Fibroblast of lung (primary cell): Measurements from ENCODE around the gene MSI2. TPM values are rescaled to one million over a fixed set of nuclear protein-coding genes. Genes with fewer than 3 reads are reported as not detected.
A peak's percentile ranks its signal among the peaks of the same experiment; 100 is the strongest.

ENCODE experiments used
- DNase-seq, 2 donors: peaks; one replicate each; pipeline versions ENCODE4 v3.0.0 to v3.0.0-alpha.2; 2010; ENCODE audit warnings: low read depth in 2 of 2
- H2AFZ ChIP-seq: 2 replicates; pipeline ENCODE4 v1.5.1; 2012; ENCODE audit warnings: low read length, control low read depth, inconsistent platforms
- H3K27ac ChIP-seq: 2 replicates; pipeline ENCODE4 v1.5.1; 2011; ENCODE audit warnings: low read length, control low read depth; ENCODE audit not compliant: insufficient read depth
- H3K27me3 ChIP-seq: 2 replicates; pipeline ENCODE4 v1.5.1; 2011; ENCODE audit warnings: mild to moderate bottlenecking, low read length; ENCODE audit not compliant: control insufficient read depth, insufficient read depth
- H3K36me3 ChIP-seq: 2 replicates; pipeline ENCODE4 v1.5.1; 2011; ENCODE audit warnings: low read length; ENCODE audit not compliant: control insufficient read depth, insufficient read depth
- H3K4me1 ChIP-seq: 2 replicates; pipeline ENCODE4 v1.5.1; 2011; ENCODE audit warnings: low read length; ENCODE audit not compliant: control insufficient read depth, insufficient read depth; ENCODE audit errors: extremely low read depth
- H3K4me2 ChIP-seq: 2 replicates; pipeline ENCODE4 v1.5.1; 2011; ENCODE audit warnings: low read length, control low read depth; ENCODE audit not compliant: insufficient read depth; ENCODE audit errors: extremely low read depth
- H3K4me3 ChIP-seq, 4 experiments: fragments of 200-600 bp in 1 of 4; sonication (generic) in 1 of 4; replicated peaks in 1 of 4; 2 replicates each; pipeline ENCODE4 v1.5.1; 2011 to 2016; ENCODE audit warnings: low read length in 4 of 4, low read depth in 3 of 4, mild to moderate bottlenecking in 3 of 4, control low read depth in 2 of 4, inconsistent platforms in 1 of 4, mixed read lengths in 1 of 4; ENCODE audit not compliant: insufficient read depth in 1 of 4; ENCODE audit errors: control extremely low read depth in 1 of 4
- H3K79me2 ChIP-seq: 2 replicates; pipeline ENCODE4 v1.5.1; 2012; ENCODE audit warnings: mild to moderate bottlenecking, low read length, inconsistent platforms; ENCODE audit not compliant: control insufficient read depth, insufficient read depth
- H3K9ac ChIP-seq: 2 replicates; pipeline ENCODE4 v1.5.1; 2011; ENCODE audit warnings: mild to moderate bottlenecking, low read length, control low read depth; ENCODE audit not compliant: insufficient read depth
- H3K9me3 ChIP-seq: 2 replicates; pipeline ENCODE4 v1.5.1; 2012; ENCODE audit warnings: low read depth, low read length; ENCODE audit not compliant: control insufficient read depth, insufficient read depth
- H4K20me1 ChIP-seq: 2 replicates; pipeline ENCODE4 v1.5.1; 2011; ENCODE audit warnings: low read length; ENCODE audit not compliant: control insufficient read depth, insufficient read depth; ENCODE audit errors: extremely low read depth
- CTCF ChIP-seq, 2 donors: IDR thresholded peaks in 1 of 2; conservative IDR thresholded peaks in 1 of 2; 1 replicate in 1 of 2; 2 replicates in 1 of 2; pipeline ENCODE4 v1.5.1; 2011 to 2012; ENCODE audit warnings: low read length in 2 of 2, control low read depth in 1 of 2, inconsistent platforms in 1 of 2, low read depth in 1 of 2, mild to moderate bottlenecking in 1 of 2
- EZH2 ChIP-seq: IDR thresholded peaks from 2 replicates; pipeline ENCODE4 v1.5.1; 2012; ENCODE audit warnings: low read length, control low read depth, mild to moderate bottlenecking; ENCODE audit errors: missing control alignments
- polyA plus RNA-seq, 2 donors: library from polyadenylated mRNA; depleted of rRNA in 1 of 2; stranded (reverse) in 1 of 2; unstranded in 1 of 2; fragments of >200 nt; gene quantifications; 2 replicates each; pipeline ENCODE4 v1.2.1, GENCODE V29; 2011 to 2012; ENCODE audit warnings: missing spikeins in 1 of 2
- total RNA-seq: library from RNA; depleted of rRNA; stranded (reverse); fragments of >200 nt; gene quantifications from 2 replicates; pipeline ENCODE4 v1.2.1, GENCODE V29; 2014

The MSI2 gene
- total and polyA plus RNA-seq, 2 donors (not counting 1 experiment from before 2014, with no cell fraction given) = 6.8 to 14.2 TPM

DNA sequence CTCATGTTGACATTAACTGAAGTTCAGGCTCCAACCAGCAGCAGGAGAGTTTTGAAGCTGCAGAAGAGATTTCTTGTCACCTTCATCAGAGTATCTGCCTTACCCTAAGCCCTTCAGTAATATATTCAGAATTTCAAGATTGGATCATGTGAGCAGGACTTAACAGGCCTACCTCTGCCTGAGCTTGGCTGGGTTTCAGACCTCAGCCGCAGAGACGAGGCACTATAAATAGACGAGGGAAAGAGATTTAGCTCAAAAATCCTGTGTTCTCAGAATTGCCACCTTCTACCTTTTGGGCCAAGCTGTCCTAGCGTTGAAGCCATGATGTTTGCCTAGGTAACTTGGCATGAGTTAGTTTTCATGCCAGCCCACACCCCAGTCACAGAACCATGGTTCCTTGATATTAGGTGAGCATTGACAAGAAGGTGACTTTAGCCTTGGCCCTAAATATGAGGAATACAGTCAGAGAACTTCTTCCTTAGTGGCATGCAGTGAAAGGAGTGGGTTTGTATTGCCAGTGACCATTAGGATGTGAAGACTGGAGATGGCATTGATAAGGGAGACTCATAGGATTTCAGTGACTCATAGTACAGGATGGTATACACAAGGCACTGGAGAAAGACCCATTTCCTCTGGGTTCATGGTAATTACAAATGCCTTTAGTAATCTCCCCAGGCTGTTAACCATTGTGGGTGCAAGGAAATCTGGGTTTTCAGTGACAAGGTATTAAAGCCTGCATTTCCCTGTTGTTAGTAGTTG, 224.3 kb downstream of the MSI2 start:
- Histone ChIP-seq H3K79me2 (no peaks in the 10 kb centered on the region), H3K27ac (no peak overlapping the region), H2AFZ (no peak overlapping the region), H4K20me1 (no peaks in the 10 kb centered on the region), H3K9ac (no peak overlapping the region), H3K4me2 (no peak overlapping the region), H3K36me3 (no peaks in the 10 kb centered on the region), H3K27me3 (no peaks in the 10 kb centered on the region), H3K4me1 (no peaks in the 10 kb centered on the region), H3K9me3 (no peaks in the 10 kb centered on the region), H3K4me3 (no peak overlapping the region)
- no peak for TF ChIP-seq CTCF (conservative IDR thresholded peaks at IDR 0.05 in 1 of 2, IDR thresholded peaks at IDR 0.05 in 1 of 2; ENCODE audit: low read depth in 1 of 2, low read length in 2 of 2)
- TF ChIP-seq EZH2 = no peak
- DNase-seq = peak; percentile 22 to 93

DNA sequence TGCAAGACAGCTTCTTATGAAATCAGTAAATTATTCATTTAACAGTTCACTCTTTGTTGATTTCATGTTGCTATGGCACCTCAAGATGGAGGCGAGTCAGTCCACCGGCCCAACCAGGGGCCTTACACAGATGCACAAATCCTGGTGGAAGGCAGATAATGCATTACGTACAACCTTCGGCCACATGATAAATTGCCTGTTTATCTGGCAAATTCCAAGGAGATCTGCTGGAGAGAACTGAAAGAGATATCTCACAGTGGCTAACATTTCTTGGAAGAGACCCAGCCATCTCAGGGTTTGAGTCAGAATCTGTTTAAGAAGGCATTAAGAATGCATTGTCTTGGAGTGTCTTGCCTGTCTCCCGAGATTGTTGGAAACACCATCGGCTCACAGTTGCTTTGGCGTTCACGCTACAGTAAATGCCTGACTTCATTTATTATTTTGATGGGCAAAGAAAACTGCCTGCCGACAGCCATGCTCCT, 225.6 kb downstream of the MSI2 start:
- Histone ChIP-seq H3K27me3 (no peaks in the 10 kb centered on the region), H4K20me1 (no peaks in the 10 kb centered on the region), H3K4me1 (no peaks in the 10 kb centered on the region), H3K4me3 (no peak overlapping the region), H2AFZ (no peak overlapping the region), H3K9ac (no peak overlapping the region), H3K79me2 (no peaks in the 10 kb centered on the region), H3K4me2 (no peak overlapping the region), H3K9me3 (no peaks in the 10 kb centered on the region), H3K27ac (no peak overlapping the region), H3K36me3 (no peaks in the 10 kb centered on the region)
- TF ChIP-seq EZH2 (no peak), CTCF (conservative IDR thresholded peaks at IDR 0.05 in 1 of 2, IDR thresholded peaks at IDR 0.05 in 1 of 2; ENCODE audit: low read depth in 1 of 2, low read length in 2 of 2) (no peak)
- DNase-seq = peak; percentile 88 to 100

GRCh38 chr17:57482657-57483056, 226.3 kb downstream of the MSI2 start:
- H3K9ac ChIP-seq = no peak overlapping the region
- H3K4me1 ChIP-seq = no peaks in the 10 kb centered on the region
- peak in 1 of 2 donors; percentile 90 for DNase-seq
- H3K27ac ChIP-seq = no peak overlapping the region
- no peaks in the 10 kb centered on the region for H3K27me3 ChIP-seq
- H3K36me3 ChIP-seq = no peaks in the 10 kb centered on the region
- H4K20me1 ChIP-seq = peaks cover 1% of the 10 kb centered on the region
- no peak overlapping the region for H2AFZ ChIP-seq
- no peak overlapping the region for H3K4me2 ChIP-seq
- H3K9me3 ChIP-seq = no peaks in the 10 kb centered on the region
- TF ChIP-seq EZH2 = no peak
- no peak overlapping the region for H3K4me3 ChIP-seq
- H3K79me2 ChIP-seq = no peaks in the 10 kb centered on the region
